NK-92 (cell line): ENCODE data around the gene PIAS2.

Experiments used
- DNase-seq: peaks from one replicate; lab custom pipeline; 2025; ENCODE audit not compliant: unreplicated experiment; lab: John Stamatoyannopoulos, UW

The PIAS2 gene

DNA sequence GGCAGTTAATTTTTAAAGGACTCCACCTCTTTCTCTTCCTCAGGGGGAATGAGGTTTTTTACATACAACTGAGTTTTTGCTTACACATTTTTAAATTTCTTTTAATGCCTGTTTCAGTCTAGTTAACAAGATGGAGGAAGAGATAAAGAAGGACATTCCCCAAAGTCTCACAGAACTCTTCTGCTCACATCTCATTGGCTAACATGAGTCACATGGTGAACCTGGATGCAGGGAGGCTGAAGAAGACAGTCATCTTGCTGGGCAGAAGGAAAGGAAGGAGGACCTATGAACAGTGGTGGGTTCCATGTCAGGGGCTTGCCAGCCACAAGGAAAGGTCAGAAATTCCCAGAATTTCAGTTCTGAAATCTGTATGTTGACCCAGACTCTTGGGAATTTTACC is 150.1 kb downstream of the PIAS2 start:
- no peak for DNase-seq

DNA sequence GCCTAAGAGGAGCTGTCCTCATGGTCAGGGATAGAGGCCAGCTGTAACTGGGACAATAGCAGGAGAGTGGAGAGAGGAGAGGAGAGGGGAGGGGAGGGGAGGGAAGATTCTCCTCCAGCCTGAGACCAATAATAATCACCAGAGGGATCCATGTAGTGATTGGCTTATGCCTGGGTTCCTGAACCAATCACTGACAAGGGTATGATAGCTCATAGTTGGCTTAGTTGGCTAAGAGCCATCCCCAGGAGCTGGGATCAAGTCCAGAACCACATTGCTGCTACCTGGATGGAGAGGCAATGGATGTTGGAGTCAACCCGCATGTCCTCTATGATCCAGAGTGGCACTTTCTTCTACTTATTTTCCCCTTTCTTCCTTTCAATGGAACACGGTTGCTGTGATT is 152.7 kb downstream of the PIAS2 start:
- no peak for DNase-seq

GRCh38 chr18:46761059-46761769 is 156.1 kb downstream of the PIAS2 start:
- DNase-seq, result no peak

- DNase-seq, result no peak
These were observed 157.4 kb downstream of the PIAS2 start for GRCh38 chr18:46759890-46760289.

GRCh38 chr18:46756559-46757201 is 160.6 kb downstream of the PIAS2 start, which contains the start of gene ST8SIA5:
Gene ST8SIA5, minus strand, starts transcription at chr18:46757053. Its CDS starts 545 bp downstream, at chr18:46756508.
- no peak for DNase-seq

GRCh38 chr18:46756025-46756558 is 161.2 kb downstream of the PIAS2 start:
- no peak for DNase-seq

GRCh38 chr18:46755315-46756024 is 161.8 kb downstream of the PIAS2 start:
- DNase-seq, result no peak

DNA sequence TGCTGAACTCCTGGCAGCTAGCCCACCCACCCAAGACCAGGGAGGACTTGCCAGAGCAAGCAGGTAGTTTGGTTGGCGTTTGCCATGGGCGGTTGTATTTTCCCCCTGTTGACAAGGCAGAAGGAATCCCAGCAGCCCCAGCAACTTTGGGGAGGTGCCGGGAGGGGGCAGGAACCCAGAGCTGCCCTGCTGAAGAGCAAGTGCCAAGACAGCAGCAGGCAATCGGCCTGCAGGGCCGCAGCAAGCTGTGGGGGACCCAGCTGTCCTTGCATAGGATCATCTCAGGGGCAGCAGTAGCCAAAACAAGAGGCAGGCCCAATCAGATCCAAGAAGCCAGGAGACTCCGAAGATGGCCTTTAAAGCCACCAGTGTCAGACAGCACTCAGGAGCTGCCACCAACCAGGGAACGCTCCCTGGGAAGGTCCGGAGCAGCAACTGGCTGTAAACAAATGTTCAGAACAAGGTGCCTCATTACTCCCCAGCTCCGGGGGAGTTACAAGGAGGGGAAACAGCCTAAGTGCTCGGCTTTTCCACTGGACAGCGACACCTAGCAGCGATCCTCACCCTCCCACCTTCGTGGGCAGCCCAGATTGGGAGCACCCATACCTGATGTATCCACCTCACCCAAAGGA is 162.5 kb downstream of the PIAS2 start:
- DNase-seq, result no peak

GRCh38 chr18:46754188-46754587 is 163.1 kb downstream of the PIAS2 start:
- no peak for DNase-seq
